ENCODE data around the gene THOC3.
"Not testable (repeated sequence)": the region's sequence is repeated elsewhere in the genome, so short reads cannot be mapped to it uniquely, and the experiment has no call there.

The THOC3 gene

DNA sequence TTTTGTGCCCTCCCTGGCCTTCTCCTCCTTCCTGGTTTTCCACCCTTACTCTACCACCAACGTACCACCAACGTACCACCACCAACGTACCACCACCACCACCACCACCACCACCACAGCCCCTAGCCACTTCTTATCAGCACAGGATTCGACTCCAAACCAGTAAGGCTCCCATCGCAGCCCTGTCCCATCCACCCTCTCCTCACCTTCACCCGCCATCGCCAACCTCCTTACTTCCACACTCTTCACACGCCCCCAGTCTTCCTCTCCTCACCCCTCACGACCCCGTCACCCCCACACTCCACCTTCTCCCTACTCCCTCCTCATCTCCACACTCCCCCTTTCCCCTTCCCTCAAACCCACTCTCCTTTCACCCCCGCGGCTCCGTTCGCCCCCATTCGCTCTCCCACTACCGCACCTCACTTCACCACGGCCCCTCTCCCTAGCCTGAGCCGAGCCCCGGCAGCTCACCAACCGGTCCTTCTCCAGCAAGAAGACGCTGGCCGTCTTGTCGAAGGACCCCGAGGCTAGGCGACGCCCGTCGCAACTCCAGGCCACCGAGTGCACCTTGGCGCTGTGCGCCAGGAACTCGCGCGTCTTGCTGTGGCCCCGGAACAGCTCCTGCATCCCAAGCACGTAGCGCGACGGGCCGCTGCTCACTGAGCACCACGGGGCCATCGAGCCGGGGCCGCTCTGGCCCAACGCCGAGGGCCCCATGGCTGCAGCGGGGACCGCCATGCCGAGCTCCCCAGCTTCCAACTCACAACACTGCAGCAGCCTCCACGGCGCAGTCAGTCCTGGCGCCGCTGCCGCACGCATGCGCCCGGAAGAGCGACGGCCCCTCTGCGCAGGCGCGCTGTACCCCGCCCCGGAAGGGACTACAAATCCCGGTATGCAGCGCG is at the start of gene THOC3:
Gene THOC3 (minus strand): TSS at position 845 of the 902 bp plus-strand sequence. CDS start 107 bp downstream, at position 738.
- DNase-seq (ENCODE audit: low read depth in 2 of 2), result peak; percentile 55 to 56

DNA sequence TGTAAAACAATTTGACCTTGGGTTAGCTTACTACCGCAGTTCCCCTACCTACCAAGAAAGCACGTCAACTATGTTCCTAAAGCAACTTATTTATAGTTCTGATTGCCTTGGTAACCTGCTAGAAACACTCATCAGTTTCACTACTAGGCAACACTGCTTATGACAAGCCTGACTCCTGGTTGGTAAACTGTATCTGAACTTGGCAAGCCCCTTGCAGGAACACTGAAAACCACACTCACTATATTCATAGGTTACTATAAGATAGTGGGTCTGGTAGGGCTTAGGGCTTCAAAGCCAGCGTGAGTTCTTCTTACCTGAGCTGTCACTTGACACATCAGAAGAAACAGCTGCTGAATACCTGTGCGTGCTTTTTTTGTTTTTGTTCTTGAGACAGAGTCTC is 49.2 kb upstream of the THOC3 start:
- not testable (repeated sequence) for DNase-seq (ENCODE audit: low read depth in 2 of 2)

- not testable (repeated sequence) for DNase-seq (ENCODE audit: low read depth in 2 of 2)
Measured at GRCh38 chr5:176014360-176014759, 46.2 kb upstream of the THOC3 start.

DNA sequence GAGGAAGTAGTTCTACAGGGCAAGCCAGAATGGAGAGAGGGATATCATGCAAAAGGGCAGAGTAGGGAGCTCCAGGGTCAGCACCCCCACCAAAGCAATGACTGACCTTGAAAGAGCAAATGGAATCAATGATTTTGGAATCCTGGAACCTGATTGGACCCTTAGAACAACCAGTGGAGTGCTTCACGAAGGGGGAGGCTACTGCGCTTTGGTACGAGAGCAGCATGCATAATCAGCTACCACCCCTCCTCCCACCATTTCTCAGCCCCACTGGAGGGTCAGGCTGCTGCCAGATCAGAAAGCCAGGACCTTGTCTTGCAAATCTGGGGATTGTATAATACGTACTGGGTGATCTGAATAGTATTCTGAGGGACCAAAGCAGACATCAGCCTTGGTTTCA is 43.0 kb upstream of the THOC3 start:
- DNase-seq (ENCODE audit: low read depth in 2 of 2), result not testable (repeated sequence)

DNA sequence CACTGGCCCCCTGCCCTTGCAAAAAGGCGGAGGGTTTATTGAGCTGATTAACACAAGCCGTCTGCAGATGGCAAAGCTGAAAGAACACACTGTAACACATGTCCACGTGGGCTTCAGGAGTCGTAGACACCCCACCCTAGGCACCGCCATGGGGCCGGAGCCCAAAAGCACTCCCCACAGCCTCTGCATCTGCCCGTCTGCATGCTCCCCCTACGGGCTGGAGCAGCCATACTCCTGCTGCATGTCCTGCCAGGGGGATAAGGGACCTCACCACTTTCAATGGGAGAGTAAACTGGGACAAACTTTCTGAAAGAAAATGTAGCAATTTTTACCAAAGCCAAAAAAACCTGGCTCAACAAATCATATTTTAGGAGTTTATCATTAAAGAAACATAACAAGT is 42.1 kb upstream of the THOC3 start:
- DNase-seq (ENCODE audit: low read depth in 2 of 2), result not testable (repeated sequence)

- DNase-seq (ENCODE audit: low read depth in 2 of 2), result not testable (repeated sequence)
Measured at GRCh38 chr5:176007220-176007619, 39.1 kb upstream of the THOC3 start.

GRCh38 chr5:176006819-176007218 is 38.7 kb upstream of the THOC3 start:
- DNase-seq (ENCODE audit: low read depth in 2 of 2), result not testable (repeated sequence)

DNA sequence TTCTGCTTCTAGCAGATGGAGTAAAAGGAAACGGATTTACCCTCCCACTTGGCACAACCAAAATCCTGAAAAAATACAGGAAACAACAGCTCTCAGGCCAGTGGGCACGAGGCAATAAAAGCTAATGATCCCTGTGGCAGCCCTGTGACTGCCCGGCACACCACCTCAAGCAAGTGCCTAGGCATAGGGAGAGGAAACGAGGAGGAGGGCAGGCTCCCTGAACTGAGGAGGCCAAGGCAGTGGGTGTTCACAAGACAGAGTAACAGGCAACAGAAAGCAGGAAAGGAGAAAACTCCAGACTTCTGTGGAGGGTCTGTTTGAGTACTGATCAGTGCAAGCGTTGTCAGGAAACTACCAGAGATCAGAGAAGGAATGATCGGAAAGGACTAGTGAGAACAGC is 29.9 kb upstream of the THOC3 start:
- not testable (repeated sequence) for DNase-seq (ENCODE audit: low read depth in 2 of 2)

DNA sequence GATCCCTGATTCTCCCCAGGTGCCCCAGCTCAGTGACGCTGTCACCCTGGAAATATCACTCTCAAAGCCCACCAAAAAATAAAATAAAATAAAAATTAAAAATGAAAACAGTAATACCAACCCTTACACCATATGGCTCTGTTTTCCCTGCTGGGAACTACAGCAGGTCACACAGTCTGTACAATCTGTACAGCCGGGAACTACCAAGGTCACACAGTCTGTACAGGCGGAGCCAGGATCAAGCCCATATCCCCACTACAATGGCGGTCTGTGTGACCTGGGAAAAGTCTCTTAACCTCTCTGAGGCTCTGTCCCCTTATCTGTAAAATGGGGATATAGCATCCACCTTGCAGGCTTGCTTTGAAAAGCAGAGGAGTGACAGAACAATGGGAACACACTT is 29.4 kb upstream of the THOC3 start:
- not testable (repeated sequence) for DNase-seq (ENCODE audit: low read depth in 2 of 2)

- not testable (repeated sequence) for DNase-seq (ENCODE audit: low read depth in 2 of 2)
Measured at GRCh38 chr5:175996791-175997190, 28.7 kb upstream of the THOC3 start.

DNA sequence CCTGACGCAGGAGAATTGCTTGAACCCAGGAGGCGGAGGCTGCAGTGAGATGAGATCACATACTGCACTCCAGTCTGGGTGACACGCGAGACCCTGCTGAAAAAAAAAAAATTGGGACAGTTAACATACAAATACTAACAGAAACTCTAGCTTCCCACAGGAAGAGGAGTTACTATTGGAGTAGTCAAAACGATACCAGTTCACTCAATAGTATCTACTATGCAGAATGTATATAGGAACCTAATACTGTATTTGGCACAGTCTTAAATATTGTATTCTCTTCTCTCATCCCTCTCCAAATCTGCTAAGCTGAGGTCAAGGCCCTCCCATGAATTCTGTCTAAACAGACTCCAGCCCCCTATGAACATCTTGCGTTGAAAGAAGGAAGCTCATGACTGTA is 27.4 kb upstream of the THOC3 start:
- DNase-seq (ENCODE audit: low read depth in 2 of 2), result not testable (repeated sequence)

DNA sequence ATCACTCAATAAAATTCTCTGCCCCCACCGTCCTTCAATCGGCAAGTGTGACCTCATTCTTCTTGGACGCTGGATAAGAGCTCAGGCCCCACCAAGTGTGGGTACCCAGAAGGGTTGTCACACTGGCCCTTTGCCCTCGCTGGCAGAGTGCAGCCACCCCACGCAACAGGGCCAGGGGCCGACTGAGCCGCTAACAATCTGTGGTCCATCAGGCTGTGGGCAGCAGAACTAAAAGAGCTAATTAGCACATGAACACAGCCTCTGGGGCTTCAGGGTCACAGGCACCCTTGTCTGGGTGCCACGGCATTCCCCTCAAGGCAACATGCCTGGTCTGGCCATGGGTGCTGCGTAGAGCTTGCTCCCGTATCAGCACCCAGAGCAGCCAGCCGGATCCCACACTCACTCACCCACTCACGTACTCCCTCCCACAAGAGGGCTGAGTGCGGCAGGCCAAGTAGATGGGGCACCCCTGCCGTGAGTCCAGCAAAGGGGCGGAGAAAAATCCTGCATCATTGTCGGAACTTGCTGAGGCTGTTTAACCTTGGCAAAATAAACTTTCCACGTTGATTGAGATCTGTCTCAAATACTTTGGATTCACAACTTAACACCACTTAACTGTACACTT is 11.4 kb upstream of the THOC3 start:
- DNase-seq (ENCODE audit: low read depth in 2 of 2), result not testable (repeated sequence)

- not testable (repeated sequence) for DNase-seq (ENCODE audit: low read depth in 2 of 2)
Measured at GRCh38 chr5:175968381-175968780, 266 bp upstream of the THOC3 start.

- DNase-seq (ENCODE audit: low read depth in 2 of 2), result not testable (repeated sequence)
Measured at GRCh38 chr5:175962329-175962728, 5.8 kb downstream of the THOC3 start.

DNA sequence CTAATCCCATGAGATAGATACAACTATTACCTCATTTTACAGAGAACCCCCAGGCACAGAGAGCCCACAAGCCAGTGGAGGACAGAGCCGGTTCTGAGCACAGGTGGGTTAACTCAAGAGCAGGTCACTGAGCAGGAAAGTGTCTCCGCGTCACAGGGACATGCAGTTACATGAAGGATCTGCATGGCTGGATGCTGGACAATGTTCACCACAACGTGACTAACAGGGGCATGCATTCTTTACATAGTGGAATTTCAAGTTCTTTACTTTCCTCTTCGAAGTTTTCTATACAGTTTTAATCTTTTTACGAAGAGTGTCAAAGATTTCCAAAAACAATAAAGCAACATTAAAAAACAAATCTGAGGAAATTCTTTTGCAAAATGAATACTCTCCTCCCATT is 7.9 kb downstream of the THOC3 start:
- not testable (repeated sequence) for DNase-seq (ENCODE audit: low read depth in 2 of 2)

DNA sequence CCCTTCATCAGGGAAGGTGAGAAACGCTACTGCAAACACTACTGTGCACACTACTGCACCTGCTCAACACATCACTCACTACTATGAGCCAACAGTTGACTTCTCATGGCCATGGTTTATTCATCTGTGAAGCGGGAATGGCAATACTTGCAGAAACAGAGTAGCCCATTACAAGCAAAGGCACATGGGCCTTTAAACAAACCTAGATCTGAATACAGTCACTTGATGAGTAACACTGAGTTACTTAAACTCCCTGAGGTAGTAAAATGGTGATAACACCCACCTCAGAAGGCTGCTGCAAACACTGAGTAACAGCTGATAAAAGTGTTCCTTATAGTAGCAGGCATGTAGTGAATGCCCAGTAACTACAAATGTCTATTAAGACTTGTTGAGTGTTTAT is 9.6 kb downstream of the THOC3 start:
- DNase-seq (ENCODE audit: low read depth in 2 of 2), result not testable (repeated sequence)

DNA sequence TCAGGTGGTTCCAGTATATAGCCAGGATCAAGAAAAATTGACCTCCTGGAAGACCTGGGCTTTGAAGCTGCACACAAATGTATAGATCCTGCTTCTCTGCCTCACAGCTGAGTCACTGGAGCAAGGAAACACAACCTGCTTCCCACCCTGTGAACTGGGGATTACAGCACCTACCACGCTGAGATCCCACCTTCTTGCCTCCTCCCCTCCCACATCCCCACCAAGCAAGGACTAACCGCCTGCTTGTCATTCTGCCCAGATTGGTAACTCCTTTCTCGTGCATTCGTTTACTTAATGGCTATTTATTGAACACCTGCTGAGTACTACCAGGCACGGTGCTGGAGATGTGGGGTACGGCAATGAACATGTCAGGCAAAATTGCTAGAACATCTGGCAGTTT is 14.0 kb downstream of the THOC3 start:
- not testable (repeated sequence) for DNase-seq (ENCODE audit: low read depth in 2 of 2)

DNA sequence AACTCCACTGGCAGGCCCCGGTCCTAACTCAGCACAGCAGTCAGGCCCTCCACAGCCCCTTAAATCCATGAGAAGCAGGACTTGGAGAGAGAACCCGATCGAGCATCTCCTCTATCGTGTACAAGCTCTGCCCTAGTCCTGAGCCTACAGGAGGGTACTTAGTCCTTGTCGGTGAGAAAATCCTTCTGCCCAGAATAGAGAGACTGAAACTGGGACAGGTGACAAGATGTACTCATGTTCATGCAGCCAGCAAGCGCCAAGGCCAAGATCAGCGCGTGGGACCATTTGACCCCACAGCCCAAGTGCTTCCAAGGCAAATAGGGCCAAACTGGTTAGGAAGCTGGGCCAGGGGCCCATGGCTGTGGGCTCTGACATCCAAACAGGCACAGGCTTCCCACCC is 15.3 kb downstream of the THOC3 start:
- DNase-seq (ENCODE audit: low read depth in 2 of 2), result not testable (repeated sequence)

GRCh38 chr5:175951339-175951969 is 16.7 kb downstream of the THOC3 start:
- DNase-seq (ENCODE audit: low read depth in 2 of 2), result not testable (repeated sequence)

DNA sequence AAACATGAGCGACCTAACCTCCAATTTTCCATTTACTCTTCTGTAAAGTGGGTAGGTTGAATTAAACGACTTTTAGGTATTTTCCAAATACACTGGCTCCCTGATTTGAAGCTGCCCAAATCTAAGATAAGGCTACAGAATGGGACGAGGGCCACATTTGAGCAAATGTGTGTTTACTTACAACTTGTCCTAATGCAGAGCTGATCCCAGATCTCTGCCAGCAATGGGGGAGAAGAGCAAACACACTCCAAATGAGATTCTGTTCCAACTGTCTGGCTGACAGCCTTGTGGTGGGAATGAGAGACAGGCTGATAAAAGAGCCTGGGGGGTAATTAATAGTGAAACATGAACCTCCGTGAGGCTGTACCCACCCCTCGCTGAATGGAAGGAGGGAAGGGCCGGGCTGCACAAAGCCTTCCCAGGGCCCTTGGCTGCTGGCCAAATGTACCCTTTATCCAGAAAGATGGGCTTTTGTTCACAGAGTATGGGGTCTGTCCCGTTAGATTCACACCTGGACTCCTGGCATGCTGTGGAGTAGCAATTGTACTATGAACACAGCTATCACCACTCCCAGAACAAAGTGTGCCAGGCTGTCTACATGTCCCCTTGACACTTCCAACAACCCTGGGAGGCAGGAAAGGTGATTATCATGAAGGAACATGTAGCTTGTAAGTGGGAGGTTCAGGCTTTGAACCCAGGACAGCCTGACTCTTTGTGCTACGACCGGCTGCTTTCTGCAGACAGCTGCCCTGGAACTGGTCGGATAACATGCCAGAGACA is 19.6 kb downstream of the THOC3 start:
- not testable (repeated sequence) for DNase-seq (ENCODE audit: low read depth in 2 of 2)

DNA sequence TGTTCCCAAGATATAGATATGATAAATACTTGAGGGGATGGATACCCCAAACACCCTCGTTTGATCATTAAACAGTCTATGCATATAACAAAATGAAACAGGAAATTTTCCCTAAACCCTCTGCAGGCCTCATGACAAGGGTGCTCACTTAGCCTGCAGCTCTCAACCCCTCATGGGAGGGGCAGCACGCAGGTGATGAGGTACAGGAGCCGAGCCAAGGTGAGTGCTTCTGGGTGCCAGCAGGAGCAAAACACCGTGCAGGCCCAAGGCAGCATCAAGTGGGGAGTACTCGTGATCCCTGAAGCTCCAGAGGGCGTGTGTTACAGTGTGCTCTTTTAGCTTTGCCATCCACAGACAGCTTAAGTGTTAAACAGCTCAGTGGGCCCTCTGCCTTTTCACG is 24.9 kb downstream of the THOC3 start:
- DNase-seq (ENCODE audit: low read depth in 2 of 2), result not testable (repeated sequence)

DNA sequence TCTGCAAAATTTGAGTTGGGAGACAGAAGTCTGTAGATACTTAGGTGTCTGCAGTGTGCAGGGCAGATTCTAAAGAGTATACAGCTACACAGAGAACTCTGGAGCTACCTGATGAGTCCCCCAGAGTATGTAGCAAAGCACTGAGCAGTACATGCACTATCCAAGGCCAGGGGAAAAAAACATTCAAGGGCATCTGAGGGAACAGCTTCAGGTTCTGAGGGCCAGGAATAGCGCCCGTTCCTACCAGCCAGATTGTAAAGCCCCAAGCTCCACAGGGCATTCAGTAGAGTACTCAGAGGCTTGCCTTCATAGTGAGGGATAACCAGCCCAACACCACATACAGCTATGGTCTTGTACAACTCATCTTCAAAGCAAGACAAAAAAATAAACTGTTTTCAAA is 27.5 kb downstream of the THOC3 start:
- DNase-seq (ENCODE audit: low read depth in 2 of 2), result not testable (repeated sequence)
